Fibroblast of the aortic adventitia (primary cell): ENCODE measurements around the gene AFF2. TPM values are rescaled to one million over a fixed set of nuclear protein-coding genes. Genes with fewer than 3 reads are reported as not detected.

ENCODE experiments used
- DNase-seq: peaks from one replicate; pipeline ENCODE4 v3.0.0-alpha.2; 2010; ENCODE audit warnings: low read depth
- H3K4me3 ChIP-seq: 2 replicates; pipeline ENCODE4 v1.5.1; 2011; ENCODE audit warnings: low read depth, mild to moderate bottlenecking, control low read depth, low read length, moderate library complexity
- total RNA-seq: library from RNA; depleted of rRNA; stranded (reverse); fragments of >200 nt; gene quantifications from 2 replicates; pipeline ENCODE4 v1.2.3, GENCODE V29; 2012; ENCODE audit warnings: low replicate concordance
- TF ChIP-seq, protein P1 (sequence below): IDR thresholded peaks from 2 replicates; pipeline ENCODE4 v1.5.1; 2011; ENCODE audit warnings: mild to moderate bottlenecking, low read length, control low read depth, inconsistent platforms; ENCODE audit not compliant: insufficient read depth

Gene AFF2
- total RNA-seq, 1 donor: 6.6 TPM

- DNase-seq: peak; percentile 13
- H3K4me3 ChIP-seq: no peak overlapping the region
- TF ChIP-seq, protein P1, sequence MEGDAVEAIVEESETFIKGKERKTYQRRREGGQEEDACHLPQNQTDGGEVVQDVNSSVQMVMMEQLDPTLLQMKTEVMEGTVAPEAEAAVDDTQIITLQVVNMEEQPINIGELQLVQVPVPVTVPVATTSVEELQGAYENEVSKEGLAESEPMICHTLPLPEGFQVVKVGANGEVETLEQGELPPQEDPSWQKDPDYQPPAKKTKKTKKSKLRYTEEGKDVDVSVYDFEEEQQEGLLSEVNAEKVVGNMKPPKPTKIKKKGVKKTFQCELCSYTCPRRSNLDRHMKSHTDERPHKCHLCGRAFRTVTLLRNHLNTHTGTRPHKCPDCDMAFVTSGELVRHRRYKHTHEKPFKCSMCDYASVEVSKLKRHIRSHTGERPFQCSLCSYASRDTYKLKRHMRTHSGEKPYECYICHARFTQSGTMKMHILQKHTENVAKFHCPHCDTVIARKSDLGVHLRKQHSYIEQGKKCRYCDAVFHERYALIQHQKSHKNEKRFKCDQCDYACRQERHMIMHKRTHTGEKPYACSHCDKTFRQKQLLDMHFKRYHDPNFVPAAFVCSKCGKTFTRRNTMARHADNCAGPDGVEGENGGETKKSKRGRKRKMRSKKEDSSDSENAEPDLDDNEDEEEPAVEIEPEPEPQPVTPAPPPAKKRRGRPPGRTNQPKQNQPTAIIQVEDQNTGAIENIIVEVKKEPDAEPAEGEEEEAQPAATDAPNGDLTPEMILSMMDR: no peak
Measured at GRCh38 chrX:148713981-148714380, 213.6 kb downstream of the AFF2 start.

- TF ChIP-seq, protein P1: no peak
- no peak overlapping the region for H3K4me3 ChIP-seq
- DNase-seq: no peak
Measured at GRCh38 chrX:148715361-148715760, 214.9 kb downstream of the AFF2 start.

DNA sequence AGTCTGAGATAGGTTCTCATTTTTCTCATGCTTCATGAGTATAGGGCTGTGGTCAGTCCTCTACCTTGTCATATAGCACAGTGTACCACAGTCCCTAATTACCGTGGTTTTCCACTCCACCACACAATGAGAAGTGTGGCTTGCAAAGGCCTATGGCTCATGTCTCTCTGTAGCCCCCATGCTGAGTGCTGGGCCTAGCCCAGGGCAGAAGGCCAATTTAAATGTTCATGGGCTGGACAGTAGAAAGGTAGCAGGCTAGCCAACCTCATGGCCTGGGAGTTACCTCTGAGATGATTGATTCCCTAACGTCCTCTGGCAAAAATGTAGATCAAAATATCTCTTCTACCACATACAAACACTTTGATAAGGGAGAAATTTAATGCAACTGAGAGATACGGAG, 222.5 kb downstream of the AFF2 start:
- no peak for DNase-seq
- no peak overlapping the region for H3K4me3 ChIP-seq
- TF ChIP-seq, protein P1: no peak

GRCh38 chrX:148723551-148723950, 223.1 kb downstream of the AFF2 start:
- TF ChIP-seq, protein P1: no peak
- no peak overlapping the region for H3K4me3 ChIP-seq
- no peak for DNase-seq

DNA sequence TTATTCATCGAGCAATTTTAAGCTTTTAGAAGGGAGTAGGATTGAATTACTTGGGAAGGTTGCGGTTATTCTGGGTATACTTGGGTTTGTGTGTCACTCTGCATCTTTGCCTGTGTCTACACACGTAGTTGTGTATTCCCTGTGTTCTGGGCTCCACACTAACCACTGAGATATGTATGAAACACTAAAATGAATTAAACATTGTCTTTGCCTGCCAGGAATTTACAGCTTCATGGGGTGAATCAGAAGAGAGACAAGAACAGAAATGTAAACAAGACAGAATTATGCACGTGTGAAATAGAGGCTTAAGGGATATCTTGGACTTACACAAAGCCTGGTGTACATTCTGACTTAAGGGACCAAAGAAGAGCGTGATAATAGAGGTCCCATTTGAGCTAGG, 228.5 kb downstream of the AFF2 start:
- TF ChIP-seq, protein P1: no peak
- no peak for DNase-seq
- no peak overlapping the region for H3K4me3 ChIP-seq

DNA sequence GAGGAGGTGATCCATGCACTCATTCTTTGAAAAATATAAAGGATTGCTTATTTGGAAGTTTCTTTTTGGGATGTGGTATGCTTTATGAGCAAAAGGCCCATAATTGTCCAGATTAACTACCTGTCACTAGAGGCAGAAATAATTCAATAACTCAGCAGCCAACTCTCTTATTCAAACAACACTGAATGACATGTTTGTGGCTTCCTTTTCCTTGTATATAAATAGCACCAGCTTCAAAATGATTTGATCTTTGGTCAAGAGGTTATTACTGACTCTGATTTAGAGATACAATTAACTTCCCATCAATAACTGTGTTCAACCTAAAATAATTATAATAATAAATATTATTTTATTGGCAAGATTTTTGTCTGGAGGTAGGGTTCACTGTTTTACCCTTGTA, 232.3 kb downstream of the AFF2 start:
- H3K4me3 ChIP-seq: no peak overlapping the region
- DNase-seq: no peak
- TF ChIP-seq, protein P1: no peak

DNA sequence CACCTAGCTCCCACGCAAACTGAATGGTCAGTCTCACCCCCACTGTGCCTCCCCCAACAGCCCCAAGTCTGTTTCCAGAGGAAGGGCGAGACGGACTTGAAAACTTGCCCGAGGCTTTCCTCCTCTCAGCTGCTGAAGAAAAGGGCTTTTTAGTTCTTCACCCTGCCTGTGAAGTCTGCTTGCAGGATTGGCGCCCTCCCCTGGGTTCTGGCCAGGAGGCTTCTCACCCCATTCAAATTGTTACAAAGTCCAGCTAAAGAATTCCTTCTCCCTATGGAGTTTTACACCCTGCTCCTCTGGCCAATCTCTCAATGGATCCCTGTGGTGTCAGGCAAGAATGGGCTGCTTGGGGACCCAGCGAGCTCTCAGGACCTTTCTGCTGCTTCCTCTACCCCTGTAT, 241.0 kb downstream of the AFF2 start:
- H3K4me3 ChIP-seq: no peak overlapping the region
- TF ChIP-seq, protein P1: no peak
- peak; percentile 25 for DNase-seq
